MV-4-11 (cell line): ENCODE measurements around the gene MPPED2.
A peak's percentile ranks its signal among the peaks of the same experiment; 100 is the strongest.

Source experiments
- DNase-seq: peaks from one replicate; lab custom pipeline; 2025; lab: John Stamatoyannopoulos, UW

MPPED2 gene

GRCh38 chr11:30453705-30454104 lies 132.4 kb downstream of the MPPED2 start:
- DNase-seq = no peak

DNA sequence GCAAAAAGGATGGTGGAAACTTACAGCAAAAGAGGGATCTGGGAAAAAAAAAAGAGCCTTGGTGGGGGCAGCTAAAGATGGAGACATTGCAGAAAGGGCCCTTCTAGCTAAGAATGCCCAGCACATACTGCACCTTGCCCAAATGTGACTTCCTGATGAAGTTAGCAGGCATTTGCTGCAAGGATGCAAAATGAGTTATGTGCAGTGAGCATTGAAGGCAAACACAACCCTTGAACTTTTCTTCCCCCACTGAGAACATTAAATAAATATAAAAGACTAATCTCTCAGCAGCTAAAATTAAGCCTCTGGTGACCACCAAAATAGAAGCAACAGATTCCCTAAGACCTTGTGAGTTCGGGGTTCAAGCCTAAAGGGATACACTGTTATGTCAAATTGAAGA lies 133.3 kb downstream of the MPPED2 start:
- no peak for DNase-seq

- no peak for DNase-seq
These were observed 134.0 kb downstream of the MPPED2 start for GRCh38 chr11:30452114-30452513.

DNA sequence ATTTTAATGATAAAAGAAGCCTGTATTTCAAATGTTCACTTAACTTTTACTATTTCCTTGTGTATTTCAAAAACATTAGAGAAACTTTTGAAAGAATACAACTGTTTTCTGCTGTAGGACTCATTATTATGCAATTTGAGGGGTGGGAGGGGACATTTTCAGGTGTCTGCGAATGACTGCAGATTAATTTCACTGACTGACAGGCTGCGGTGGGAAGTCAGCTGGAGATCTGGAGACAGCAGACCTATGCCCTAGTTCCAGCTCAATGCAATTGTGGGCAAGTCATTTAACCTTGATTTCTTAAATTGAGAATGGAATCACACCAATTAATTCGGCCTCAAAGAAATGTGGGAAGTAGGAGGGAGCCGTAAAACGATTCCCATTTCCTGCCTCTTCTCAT lies 134.5 kb downstream of the MPPED2 start:
- DNase-seq = no peak

GRCh38 chr11:30451167-30451566 lies 135.0 kb downstream of the MPPED2 start:
- DNase-seq = no peak

- DNase-seq = no peak
These were observed 139.0 kb downstream of the MPPED2 start for GRCh38 chr11:30447058-30447640.

- no peak for DNase-seq
These were observed 139.6 kb downstream of the MPPED2 start for GRCh38 chr11:30446520-30446919.

DNA sequence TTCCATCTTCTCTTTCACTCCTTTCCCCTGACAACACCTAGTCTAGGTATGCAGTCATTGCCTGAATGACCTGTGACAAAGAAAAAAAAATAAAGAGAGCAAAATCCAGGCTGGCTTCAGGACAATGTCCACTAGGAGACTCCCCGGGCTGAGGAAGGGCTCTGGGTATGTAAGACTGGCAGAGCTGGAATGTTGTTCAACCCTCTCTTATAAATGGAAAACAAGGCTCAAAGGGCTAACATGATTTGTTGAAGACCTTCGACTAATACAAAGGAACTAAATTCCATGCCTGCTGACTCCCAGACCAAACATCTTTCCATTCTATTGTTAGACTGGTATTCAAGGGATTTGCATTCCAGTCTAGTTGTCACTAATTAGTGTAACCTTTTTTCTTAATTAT lies 141.1 kb downstream of the MPPED2 start:
- DNase-seq = no peak

GRCh38 chr11:30440510-30440909 lies 145.6 kb downstream of the MPPED2 start:
- DNase-seq = no peak

- DNase-seq = no peak
These were observed 149.4 kb downstream of the MPPED2 start for GRCh38 chr11:30436801-30437200.

DNA sequence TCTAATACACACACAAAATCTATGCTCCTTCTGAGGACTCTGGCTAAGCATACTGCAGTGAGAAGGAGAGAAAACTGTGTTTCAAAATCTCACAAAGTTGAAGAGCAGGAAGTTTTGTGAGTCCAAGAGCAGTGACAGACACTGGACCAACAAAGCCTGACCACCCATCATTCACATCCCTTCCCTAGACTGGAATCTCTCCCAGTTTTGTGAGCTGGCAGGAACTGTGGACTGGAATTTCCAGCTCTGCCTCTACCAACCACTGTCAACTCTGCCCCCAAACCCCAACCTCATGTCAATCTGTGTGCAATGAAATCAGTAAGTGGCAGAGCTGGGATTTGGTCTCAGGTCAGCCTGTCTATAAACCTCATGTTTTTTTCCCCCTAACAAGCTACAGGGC lies 150.7 kb downstream of the MPPED2 start:
- no peak for DNase-seq

DNA sequence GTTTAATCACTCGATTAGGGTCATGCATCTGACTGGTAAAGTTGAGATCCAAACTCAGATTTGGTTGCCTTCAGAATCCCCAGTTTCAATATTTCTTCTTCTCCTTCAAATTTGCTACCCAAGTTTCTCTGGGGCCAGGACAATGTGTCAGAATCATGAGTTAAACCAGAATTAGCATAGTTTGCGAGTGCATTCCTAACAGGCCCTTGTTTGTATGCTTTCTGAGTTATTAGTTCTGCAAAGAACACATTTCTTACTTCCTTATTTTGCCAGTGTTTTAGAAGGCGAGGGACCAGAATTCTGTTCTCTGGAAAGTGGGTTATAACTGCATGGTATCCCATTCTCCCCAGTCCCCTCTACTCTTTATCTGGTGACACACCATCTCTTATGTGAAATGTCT lies 151.3 kb downstream of the MPPED2 start:
- DNase-seq = peak; percentile 19

GRCh38 chr11:30433831-30434230 lies 152.3 kb downstream of the MPPED2 start:
- DNase-seq = no peak

- no peak for DNase-seq
These were observed 153.4 kb downstream of the MPPED2 start for GRCh38 chr11:30432716-30433115.

GRCh38 chr11:30432178-30432577 lies 154.0 kb downstream of the MPPED2 start:
- no peak for DNase-seq

DNA sequence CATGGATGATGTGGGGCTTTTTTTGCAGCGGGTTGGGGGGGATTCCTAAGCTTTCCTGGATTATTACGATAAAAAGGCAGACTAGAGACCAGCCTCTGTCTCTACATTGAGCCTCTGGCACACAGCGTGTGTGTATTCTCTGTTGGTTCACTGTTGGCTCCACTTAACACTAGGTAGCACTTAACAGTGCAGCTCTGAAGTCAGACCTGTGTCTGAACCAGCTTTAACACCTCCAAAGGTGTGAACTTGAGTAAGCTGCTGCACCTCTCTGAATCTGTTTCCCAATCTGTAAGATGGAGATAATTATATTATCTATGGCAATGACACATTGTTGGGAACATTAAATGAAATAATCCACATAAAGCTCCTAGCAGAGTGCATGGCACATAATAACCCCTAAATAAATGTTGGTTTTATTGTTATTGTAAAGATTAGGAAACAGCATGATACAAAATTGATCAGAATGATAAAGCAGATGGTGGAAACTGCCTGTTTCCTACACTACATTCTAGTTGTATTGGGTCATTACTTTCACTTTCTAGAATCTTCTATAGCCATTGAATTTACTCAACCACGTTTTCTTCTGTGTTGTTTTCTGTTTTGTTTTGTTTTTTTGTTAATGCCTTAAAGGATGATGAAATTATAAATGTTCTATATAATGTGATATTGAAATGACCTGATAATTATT lies 154.9 kb downstream of the MPPED2 start:
- no peak for DNase-seq

- no peak for DNase-seq
These were observed 156.6 kb downstream of the MPPED2 start for GRCh38 chr11:30429550-30429949.

- DNase-seq = no peak
These were observed 159.4 kb downstream of the MPPED2 start for GRCh38 chr11:30426781-30427180.

DNA sequence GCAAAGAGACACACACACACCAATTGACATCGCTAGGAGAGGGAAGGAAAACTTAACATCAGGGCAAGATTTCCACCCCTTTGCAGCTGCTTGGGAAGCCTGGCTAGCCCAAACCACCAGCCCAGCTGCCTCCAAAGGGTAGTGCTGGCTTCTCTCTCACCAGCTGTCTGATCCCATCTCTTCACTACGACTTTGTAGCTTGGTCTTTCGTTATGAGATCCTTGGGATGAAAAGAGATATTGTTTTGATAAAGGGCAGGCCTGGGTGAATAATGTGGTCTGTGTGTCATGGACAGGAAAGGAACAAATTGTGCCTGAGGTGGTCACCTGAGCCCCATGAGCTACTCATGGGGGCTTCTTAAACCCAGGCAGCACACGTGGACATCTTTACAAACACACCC lies 161.3 kb downstream of the MPPED2 start:
- no peak for DNase-seq

- no peak for DNase-seq
These were observed 161.8 kb downstream of the MPPED2 start for GRCh38 chr11:30424321-30424720.

DNA sequence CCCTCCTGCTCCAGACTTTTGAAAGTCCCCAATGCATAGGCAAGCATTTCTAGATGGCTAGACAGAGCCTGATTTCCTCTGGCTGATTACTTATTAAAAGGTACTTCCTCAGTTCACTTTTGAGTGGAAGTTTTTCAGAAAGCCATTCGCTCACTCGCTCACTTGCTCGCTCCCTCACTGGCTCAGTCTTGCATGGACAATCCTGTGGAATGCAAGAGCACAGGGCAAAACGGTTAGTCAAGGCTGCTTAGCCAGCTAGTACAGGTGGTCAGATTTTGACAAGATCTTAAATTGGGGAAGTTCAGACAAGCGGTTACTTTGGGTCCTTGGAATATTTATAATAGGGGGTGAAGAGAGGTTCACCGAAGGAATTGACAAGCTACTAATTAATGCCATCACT lies 162.3 kb downstream of the MPPED2 start:
- no peak for DNase-seq

- DNase-seq = no peak
These were observed 162.9 kb downstream of the MPPED2 start for GRCh38 chr11:30423279-30423648.

- DNase-seq = no peak
These were observed 163.5 kb downstream of the MPPED2 start for GRCh38 chr11:30422447-30423278.
